Stimulated activated CD4-positive, alpha-beta T cell treated with anti-CD3 and anti-CD28 coated beads, Interleukin-1b, Interleukin-23, amount 100 ng/mL, for 48 hours (primary cell): ENCODE data around the gene MDM2.

Experiments used
- DNase-seq: peaks from one replicate; pipeline ENCODE4 v3.0.0-alpha.2; 2020

MDM2 gene

GRCh38 chr12:68884251-68884650 lies 76.3 kb downstream of the MDM2 start:
- DNase-seq = no peak

- DNase-seq = no peak
Measured at GRCh38 chr12:68885381-68885780, 77.4 kb downstream of the MDM2 start.

GRCh38 chr12:68886636-68887572 lies 78.9 kb downstream of the MDM2 start:
- DNase-seq = no peak

- no peak for DNase-seq
Measured at GRCh38 chr12:68887641-68888040, 79.7 kb downstream of the MDM2 start.

GRCh38 chr12:68888243-68888642 lies 80.3 kb downstream of the MDM2 start:
- DNase-seq = no peak

- DNase-seq = no peak
Measured at GRCh38 chr12:68890701-68891113, 82.7 kb downstream of the MDM2 start.

- no peak for DNase-seq
Measured at GRCh38 chr12:68891141-68891540, 83.2 kb downstream of the MDM2 start.

- no peak for DNase-seq
Measured at GRCh38 chr12:68893201-68893600, 85.2 kb downstream of the MDM2 start.

- DNase-seq = no peak
Measured at GRCh38 chr12:68893741-68894140, 85.8 kb downstream of the MDM2 start.

- no peak for DNase-seq
Measured at GRCh38 chr12:68894276-68894855, 86.4 kb downstream of the MDM2 start.

- no peak for DNase-seq
Measured at GRCh38 chr12:68896881-68897540, 89.0 kb downstream of the MDM2 start.

- DNase-seq = no peak
Measured at GRCh38 chr12:68899251-68899771, 91.3 kb downstream of the MDM2 start.

- no peak for DNase-seq
Measured at GRCh38 chr12:68900241-68900640, 92.3 kb downstream of the MDM2 start.
